GM18907 (cell line): ENCODE results near the gene ATP2C2.
A peak's percentile ranks its signal among the peaks of the same experiment; 100 is the strongest.

Experiments
- ATAC-seq: cut with Tn5 transposase; IDR thresholded peaks from one replicate; pipeline ENCODE4 v1.9.1; 2021; ENCODE audit warnings: mild to moderate bottlenecking, moderate library complexity; ENCODE audit not compliant: unreplicated experiment

ATP2C2 gene

DNA sequence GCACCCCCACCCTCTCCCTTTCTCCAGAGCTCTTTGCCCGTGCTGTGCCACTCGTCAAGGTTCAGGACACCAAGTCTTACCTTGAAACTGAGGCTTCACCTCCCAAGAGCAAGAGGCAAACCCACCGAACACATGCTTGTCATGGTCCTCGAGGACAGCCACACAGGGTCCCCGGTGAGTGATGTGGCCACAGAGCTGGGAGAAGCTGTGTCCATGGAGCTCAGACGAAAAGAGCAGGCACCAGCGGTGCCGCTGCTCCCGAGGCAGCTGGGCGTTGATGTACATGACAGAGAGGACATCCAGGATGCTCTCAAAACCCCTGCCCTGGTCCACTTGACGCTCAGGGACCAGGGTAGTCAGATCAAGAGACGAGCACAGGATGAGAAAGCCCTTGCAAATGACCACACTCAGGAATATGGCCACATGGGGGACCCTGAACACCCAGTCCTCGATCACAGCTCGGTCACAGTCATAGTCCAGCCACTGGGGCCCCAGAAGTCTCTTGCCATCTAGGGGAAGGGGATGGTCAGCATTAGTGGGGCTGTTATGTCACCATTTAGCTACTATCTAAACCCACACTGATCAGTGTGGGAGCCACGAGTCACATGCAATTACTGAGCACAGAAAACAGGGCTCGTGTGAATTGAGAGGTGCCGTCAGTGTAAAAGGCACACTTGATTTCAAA, 118.4 kb downstream of the ATP2C2 start:
- no peak for ATAC-seq

DNA sequence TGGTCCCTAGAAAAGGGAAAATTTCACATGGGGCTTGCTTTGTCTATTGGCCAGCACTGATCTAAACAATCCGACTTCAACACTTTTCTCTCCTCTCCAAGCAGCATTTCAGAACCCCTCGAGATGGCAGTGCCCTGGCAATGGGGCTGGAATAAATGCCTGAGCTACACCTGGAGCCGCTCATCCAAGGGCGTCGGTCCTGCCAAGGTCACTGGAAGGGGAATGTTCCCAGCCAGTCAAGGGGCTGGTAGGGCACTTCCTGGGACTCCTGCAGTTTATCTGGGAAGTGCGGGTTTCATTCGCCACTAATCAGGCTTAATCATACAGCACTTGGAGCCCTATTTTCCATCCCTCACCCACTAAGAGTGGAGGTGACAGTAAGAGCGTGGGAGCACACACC, 119.0 kb downstream of the ATP2C2 start:
- no peak for ATAC-seq

DNA sequence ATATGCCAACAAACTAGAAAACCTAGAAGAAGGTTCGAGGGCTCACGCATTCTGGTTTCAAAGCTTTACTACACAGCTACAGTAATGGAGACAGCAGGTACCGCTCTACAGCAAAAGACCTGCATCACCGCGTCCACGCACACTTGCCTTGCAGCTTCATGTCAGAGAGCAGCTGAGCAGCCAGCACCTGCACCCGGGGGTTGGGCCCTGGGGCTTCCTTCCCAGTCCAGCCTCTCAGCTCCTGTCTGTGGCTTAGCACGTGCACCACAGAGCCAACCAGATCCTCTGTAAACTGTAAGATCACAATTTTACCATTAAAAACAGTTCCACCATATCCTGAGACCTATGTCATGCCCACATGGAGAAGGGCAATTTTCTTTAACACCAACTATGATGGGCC, 120.8 kb downstream of the ATP2C2 start:
- ATAC-seq = no peak

DNA sequence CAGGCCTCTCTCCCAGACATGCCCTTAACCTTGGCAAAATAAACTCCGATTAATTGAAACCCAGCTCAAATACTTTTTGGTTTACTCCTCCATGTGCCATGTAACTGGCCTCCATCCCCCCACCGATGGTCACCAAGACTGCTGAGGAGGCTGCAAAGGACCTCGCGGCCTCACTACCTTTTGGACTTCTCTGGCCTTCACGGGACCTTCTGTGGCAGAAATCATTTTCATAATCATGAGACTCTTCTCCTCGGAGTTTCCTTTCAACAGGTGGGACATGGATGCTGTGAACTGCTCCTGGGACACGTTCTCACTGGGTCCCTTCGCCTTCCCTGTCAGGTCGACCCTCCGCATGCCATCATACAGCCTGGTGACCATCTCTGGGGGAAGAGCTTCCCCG, 127.2 kb downstream of the ATP2C2 start:
- no peak for ATAC-seq

DNA sequence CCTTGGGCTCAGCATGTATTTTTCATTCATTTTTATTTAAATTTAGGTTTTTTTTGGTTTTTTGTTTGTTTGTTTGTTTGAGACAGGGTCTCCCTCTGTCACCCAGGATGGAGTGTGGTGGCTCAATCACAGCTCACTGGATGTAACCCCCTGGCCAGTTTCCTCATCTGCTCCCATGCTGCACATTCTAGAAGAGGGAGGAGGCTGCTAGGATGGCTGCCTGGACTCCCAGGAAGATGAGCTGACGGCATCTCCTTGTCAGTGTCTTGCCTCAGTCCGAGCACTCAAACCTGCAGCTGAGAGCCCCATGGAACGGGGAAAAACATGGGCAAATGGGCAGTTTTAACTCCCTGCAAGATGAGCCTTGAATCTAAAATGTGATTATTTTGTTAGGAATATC, 128.7 kb downstream of the ATP2C2 start:
- no peak for ATAC-seq

DNA sequence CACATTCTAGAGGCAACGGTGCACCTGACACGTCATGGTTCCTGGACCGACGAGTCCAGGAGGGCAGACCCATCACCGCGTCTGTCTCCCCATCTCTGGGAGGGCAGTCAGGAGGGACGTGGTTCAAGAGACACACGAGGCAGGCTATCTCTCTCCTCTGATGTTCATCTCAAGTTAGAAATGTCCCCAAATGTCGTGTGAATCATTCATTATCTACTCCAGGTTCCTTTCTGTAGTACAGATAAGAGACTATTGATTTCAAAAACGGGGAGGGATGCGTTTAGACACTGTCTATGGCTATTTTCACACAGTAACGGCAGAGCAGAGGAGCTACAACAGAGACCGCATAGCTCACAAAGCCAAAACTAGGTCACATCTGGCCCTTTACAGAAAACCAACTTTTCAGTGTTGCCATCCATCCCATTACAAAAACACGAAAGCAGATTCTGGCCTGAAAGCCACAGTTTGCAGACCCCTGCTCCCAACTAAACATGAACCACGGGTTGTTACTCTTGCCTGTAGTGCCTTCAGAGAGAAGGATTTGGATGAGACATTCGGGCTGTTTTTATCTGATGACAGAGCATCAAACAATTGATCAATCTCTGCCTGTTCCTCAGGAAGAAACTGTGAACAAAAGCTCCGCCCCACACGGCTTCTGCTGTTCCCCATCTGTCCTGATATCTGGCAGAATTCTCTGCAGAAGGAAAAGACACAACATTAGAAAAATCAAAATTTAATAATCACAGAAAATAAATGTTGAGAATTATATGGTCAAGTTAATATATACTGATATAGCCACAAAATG, 129.3 kb downstream of the ATP2C2 start:
- no peak for ATAC-seq

DNA sequence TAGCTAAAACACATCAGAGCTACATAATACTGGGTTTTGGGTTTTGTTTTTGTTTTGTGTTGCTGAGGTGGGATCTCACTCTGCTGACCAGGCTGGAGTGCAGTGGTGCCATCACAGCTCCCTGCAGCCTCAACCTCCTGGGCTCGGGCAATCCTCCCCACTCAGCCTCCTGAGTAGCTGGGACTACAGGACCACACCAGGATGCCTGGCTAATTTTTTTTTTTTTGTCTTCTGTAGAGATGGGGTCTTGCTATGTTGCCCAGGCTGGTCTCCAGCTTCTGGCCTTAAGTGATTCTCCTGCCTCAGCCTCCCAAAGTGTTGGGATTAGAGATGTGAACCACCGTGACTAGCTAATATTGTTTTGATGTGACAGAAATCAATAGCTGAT, 129.9 kb downstream of the ATP2C2 start:
- ATAC-seq = no peak

DNA sequence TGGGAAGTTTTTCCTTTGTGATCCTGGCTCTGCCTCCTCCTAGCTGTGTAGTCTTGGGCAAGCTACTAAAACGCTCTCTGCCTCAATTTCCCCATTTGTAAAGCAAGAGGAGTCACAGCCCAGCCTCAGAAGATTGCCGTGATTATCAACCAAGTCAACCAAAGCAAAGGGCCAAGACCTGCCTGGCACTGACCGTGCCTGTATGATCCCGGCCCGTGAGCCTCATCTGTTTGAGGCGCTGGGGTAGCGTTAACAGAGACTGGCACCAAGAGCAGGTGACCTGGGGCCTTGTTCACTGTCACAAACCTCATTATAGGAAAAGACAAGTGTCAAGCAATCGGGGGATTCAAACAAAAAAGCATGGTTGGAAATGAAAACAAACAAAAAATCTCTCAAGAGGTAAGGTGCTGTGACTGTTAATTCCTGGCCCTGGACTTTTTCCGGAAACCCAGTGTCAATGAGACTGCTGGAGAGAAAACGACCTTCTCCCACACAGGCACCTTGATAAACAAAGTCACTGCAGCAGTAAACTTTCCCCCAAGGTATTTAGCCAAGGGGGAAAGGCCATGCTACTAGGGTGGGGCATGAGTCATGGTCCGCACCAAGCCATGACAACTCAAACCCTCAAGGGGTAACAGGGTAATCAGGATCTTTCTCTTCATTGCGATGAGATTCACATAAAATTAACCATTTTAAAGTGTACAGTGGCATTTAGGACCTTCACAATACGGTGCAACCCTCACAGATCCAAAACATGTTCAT, 130.7 kb downstream of the ATP2C2 start:
- ATAC-seq = no peak

DNA sequence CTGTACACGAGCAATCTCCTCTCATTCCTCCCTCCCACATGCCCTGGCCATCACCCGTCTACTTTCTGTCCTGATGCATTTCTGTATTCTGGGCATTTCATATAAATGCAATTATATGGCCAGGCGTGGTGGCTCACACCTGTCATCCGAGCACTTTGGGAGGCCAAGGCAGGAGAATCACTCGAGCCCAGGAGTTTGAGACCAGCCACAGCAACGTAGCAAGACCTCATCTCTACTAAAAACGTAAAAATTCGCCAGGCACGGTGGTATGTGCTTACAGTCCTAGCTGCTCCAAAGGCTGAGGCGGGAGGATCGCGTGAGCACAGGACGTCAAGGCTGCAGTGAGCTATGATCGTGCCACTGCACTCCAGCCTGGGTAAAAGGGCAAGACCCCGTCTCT, 131.3 kb downstream of the ATP2C2 start:
- ATAC-seq = no peak

DNA sequence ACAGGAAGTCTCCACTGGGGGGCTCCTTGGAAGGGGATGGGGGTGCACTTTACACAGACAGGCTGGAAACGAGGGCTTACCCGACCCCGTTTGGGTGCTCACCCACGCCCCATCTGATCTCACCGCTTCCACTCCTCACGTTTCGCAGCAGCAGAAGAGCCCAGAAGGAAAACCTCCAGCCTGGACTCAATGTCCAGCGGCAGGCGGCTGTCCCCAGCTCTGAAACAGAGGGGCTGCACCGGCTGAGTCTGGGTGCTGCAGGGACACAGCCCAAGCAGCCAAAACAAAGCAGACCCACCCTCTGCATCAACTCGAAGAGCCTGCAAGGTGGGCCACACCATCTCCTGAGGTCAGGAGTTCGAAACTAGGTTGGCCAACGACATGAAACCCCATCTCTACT, 132.2 kb downstream of the ATP2C2 start:
- no peak for ATAC-seq

DNA sequence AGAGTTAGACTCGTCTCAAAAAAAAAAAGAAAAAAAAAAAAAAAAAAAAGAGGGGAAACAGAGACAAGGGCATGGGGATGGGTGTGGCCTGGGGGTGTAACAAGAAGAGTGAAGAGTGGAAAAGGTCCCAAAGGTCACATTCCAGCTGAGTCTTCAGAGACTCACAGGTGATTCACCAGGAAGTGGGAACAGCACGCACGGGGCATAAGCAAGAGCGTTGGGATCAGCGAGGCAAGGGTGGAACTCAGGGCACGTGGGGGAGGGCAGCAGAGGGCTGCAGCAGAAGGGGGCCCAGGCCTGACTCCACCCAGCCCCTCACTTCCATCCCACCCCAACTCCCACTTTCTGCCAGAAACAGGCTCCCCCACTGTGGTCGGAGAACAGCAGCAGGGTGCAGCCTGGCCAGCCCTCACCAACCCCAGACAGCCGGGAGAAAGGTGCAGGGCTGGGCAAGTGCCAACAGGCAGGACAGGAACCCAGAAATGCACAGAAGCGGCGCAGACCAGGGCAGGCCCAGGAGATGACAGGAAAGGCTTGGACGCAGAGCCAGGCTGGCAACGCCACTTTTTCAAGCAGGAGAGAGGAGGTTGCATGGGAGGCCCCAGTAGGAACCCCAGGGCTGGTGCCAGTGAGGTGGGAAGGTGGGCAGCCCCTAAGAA, 132.9 kb downstream of the ATP2C2 start:
- no peak for ATAC-seq

DNA sequence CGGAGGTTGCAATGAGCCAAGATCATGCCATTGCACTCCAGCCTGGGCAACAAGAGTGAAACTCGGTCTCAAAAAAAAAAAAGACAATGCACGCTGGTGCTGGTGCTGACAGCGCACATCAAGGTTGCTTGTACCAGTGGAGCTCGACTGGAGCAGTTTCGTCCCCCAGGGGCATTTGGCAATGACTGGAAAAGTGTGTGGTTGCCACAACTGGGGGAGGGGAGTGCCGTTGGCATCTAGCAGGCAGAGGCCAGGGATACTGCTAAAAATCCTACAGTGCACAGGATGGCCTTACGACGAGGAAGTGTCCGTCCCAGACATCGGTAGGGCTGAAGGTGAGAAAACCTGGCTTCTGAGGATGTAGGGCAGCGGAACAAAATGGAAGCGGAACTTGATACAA, 133.7 kb downstream of the ATP2C2 start:
- no peak for ATAC-seq

DNA sequence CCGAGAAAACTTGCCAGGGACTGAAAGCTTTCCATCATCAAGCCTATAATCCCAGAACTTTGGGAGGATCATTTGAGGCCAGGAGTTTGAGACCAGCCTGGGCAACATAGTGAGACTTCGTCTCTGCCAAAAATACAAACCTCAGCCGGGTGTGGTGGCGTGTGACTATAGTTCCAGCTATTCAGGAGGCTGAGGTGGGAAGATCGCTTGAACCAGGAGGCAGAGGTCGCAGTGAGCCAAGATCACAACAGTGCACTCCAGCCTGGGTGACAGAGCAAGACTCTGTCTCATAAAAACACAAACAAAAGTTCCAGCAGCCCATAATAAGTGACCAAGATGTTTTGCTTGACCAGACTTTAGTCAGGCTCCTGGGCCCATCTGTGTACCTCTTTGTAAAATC, 134.2 kb downstream of the ATP2C2 start:
- no peak for ATAC-seq

DNA sequence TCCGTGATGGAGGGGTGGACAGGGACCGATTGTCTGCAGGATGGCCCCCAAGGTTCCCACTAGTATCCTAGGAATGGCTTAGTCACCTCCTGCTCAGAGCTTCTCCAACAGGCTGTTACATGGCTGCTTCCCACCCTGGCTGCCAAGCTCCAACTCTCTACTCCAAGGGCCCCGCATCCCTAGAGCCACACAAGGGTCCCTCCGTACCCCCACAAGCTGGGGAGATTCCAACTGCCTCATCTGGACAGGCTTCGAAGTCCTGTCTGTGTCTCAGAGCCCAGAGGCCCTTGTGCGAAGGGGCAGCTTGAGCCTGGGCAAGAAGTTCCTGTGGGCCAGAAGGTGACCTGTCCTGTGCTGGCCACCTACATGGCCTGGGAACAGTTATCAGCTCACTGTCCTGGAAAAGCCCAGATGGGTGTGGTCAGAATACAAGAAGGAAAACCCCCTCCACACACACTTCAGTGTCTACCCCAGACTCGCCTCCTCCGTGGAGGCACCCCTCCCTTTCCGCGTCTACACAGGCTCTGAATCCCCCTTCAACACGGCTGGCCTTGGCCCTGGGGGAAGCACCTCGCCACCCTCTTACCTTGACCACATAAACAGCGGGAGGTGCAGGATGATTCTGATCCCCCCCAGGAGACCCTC, 135.5 kb downstream of the ATP2C2 start:
- peak; percentile 3 for ATAC-seq

DNA sequence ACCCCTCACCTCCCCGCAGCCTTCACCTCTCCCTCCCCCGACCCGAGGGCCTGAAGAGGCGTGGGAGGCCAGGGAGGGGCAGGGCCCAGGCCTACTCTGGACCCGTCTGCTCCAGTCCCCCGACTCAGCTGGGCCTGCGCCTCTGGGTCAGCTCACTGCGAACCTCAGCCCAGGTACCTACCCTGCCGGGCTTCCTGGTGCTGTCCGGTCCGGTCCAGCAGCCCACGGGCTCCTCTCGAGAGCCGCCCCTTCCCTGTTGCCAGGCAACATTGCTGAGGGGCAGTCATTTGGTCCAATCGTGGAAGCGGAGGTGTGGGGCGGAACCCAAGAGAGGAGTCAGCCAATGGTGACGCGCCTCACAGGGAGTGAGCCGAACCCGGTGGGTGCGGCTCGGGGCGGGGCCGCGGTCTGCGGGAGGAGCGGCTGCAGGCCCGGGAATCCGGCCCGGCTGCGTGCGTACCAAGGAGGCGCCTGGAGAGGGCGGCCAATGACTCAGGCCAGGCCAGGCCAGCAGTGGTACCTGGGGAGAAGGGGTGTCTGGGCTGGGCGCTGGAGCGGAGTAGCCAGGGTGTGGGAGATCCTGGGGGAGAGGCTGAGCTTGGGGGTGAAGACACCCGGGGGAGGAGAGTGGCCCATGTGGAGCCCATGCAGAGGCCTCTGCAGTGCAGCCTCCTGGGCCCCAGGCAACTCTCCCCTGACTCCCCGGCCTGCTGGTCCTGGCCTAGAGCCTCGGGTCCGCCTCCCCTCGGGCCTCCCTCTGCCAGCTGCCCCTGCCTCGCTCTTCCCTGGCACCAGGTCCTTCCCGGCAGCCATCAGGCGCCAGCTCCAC, 136.3 kb downstream of the ATP2C2 start, which contains the start of gene MEAK7:
MEAK7 (minus strand) TSS at position 240 of the 829 bp plus-strand sequence. CDS start 6,573 bp downstream, outside the sequence.
- ATAC-seq = peak; percentile 96

DNA sequence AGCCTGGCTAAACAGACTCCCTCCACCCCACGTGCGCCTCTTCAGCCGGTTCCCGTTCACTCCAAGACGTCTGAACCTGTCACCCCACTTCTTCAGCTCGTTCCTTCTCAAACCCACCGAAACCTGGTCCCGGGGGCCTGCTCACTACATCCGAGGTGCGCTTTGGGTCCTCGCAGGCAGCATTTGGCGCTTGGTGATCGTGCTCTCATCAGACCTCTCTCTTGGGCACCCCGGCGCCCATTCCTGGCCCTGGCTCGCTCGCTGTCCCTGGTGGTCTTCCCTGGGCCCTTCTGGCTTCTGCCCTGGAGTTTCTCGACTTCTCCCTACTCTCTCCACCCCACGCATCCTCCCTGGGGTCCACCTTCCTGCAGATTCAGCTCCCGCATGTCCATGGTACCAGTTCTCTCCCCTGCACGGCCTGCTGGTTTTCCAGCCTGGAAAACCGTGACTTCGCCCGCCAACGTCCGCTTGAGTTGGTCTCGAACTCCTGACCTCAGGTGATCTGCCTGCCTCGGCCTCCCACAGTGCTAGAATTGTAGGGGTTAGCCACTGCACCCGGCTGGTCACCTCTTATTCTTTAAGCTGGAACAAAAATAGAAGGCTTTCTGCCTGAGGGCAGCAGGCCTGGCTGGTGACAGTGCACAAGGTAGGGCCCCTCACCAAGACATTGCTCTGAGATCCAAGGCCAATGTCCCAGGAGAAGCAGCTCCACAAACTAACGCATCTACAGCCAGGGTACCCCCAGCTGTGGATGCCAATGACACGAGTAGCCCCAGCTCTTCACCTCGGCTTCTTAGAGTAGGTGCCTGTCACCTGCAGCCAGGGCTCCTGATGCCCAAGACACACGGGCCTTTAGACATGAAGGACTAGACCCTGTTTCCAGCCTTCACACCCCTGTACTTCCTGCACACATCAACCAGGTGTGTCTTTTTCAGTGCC, 137.2 kb downstream of the ATP2C2 start:
- no peak for ATAC-seq

DNA sequence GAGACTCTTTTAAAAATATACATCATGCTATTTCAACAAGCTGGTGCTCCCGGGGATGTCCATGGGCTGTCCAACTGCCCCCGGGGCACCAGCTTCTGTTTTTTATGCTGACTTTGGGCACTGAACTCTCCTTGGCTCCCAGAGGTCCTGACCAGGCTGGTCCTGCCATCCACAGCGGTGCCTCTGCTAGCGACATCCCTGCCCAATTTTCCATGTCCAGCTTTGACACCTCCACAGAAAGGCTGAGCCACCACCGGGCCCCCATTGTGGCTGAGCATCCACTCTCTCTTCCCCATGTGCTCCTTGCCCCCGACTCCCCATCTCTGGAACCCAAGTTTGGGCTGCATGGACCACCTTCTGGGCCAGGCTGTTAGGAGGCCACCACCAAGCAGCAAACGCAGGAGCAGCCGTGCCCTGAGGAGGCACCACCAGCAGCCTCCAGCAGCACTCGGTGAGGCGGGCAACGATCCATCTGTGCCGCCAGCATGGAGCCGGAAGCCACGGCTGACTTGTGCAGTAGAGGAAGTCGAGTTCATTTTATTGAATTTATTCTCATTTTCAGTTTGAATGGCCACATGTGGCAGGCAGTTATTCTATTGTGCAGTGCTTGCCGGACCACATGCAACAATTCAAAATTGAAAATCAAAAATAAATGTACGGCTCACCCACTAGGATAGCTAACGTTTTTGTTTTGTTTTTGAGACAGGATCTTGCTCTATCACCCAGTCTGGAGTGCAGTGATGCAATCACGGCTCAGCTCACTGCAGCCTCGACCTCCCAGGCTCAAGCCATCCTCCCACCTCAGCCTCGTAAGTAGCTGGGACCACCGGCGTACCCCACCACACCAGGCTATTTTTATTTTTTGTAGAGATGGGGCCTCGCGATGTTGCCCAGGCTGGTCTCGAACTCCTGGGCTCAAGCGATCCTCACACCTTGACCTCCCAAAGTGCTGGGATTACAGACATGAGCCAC, 139.0 kb downstream of the ATP2C2 start:
- no peak for ATAC-seq

DNA sequence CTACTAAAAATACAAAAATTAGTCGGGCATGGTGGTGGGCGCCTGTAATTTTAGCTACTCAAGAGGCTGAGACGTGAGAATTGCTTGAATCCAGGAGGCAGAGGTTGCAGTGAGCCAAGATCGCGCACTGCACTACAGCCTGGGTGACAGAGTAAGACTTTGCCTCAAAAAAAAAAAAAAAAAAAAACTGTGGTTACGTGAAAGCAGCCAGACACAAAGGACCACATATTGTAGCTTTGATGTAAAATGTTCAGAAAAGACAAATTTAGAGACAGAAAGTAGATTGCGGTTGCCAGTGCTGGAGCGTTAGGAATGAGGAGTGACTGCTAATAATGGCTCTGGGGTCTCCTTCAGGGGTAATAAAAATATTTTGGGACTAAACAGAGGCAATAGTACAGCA, 140.2 kb downstream of the ATP2C2 start:
- ATAC-seq = no peak
